Endothelial cell of umbilical vein (primary cell): ENCODE results near the gene PPP1R9A. TPM values are rescaled to one million over a fixed set of nuclear protein-coding genes. Genes with fewer than 3 reads are reported as not detected.

Experiments used
- BruUV-seq: library from RNA; stranded (reverse); fragments of 400-500 nt; replicated peaks from 2 replicates; lab custom pipeline; 2021; lab: Mats Ljungman, UMichigan
- CTCF ChIA-PET: fragments of 300-600, 350-600 bp; sonication (Branson Sonifier 250); formaldehyde crosslinking; loops from one replicate; lab custom pipeline; 2021; ENCODE audit warnings: antibody characterized with exemption, inconsistent platforms; lab: Charles Lee
- POLR2A ChIA-PET: fragments of 300-600, 350-600 bp; sonication (Branson Sonifier 250); formaldehyde crosslinking; loops from one replicate; lab custom pipeline; 2021; ENCODE audit warnings: antibody characterized with exemption, inconsistent platforms; lab: Charles Lee
- DNase-seq: peaks from one replicate; pipeline ENCODE4 v3.0.0-alpha.2; 2011; ENCODE audit warnings: low read depth, low spot score
- FAIRE-seq: peaks from 2 replicates; lab custom pipeline; 2011; peaks lifted over from hg19 to GRCh38; lab: Jason Lieb, UNC
- H2AFZ ChIP-seq: 2 replicates; pipeline ENCODE4 v1.6.0; 2012; ENCODE audit warnings: low read depth, low read length, control low read depth, inconsistent platforms
- H3K27ac ChIP-seq: 2 replicates; pipeline ENCODE4 v1.5.1; 2011; ENCODE audit warnings: low read depth, mild to moderate bottlenecking, control low read depth, low read length, moderate library complexity; ENCODE audit not compliant: insufficient read depth
- H3K27me3 ChIP-seq, 2 experiments: 2 replicates each; pipeline versions ENCODE4 v1.6.0 to v1.6.1; 2011; ENCODE audit warnings: low read length in 2 of 2, mixed read lengths in 1 of 2; ENCODE audit not compliant: control insufficient read depth in 2 of 2, insufficient read depth in 2 of 2
- H3K36me3 ChIP-seq, 2 experiments: 2 replicates in 1 of 2; 3 replicates in 1 of 2; pipeline ENCODE4 v1.5.1; 2011; ENCODE audit warnings: low read length in 2 of 2, mild to moderate bottlenecking in 1 of 2, moderate library complexity in 1 of 2; ENCODE audit not compliant: control insufficient read depth in 2 of 2, insufficient read depth in 2 of 2; ENCODE audit errors: extremely low read depth in 1 of 2
- H3K4me1 ChIP-seq: 3 replicates; pipeline ENCODE4 v1.5.1; 2011; ENCODE audit warnings: mild to moderate bottlenecking, low read length; ENCODE audit not compliant: control insufficient read depth, insufficient read depth; ENCODE audit errors: extremely low read depth
- H3K4me2 ChIP-seq: 2 replicates; pipeline ENCODE4 v1.6.1; 2011; ENCODE audit warnings: low read length, control low read depth, mixed read lengths; ENCODE audit not compliant: insufficient read depth
- H3K4me3 ChIP-seq, 3 experiments: fragments of 200-600 bp in 1 of 3; sonication (generic), shearing (Covaris generic) in 1 of 3; replicated peaks in 1 of 3; 2 replicates each; pipeline ENCODE4 v1.5.1; 2011 to 2016; ENCODE audit warnings: control low read depth in 3 of 3, low read length in 3 of 3, mild to moderate bottlenecking in 2 of 3, inconsistent platforms in 1 of 3, low read depth in 1 of 3, moderate library complexity in 1 of 3; ENCODE audit not compliant: insufficient read depth in 1 of 3
- H3K79me2 ChIP-seq: 2 replicates; pipeline ENCODE4 v1.6.0; 2012; ENCODE audit warnings: low read length, inconsistent platforms; ENCODE audit not compliant: control insufficient read depth, insufficient read depth
- H3K9ac ChIP-seq: replicated peaks from 2 replicates; pipeline ENCODE3; 2011; ENCODE audit warnings: low read length, control low read depth; ENCODE audit not compliant: insufficient read depth; ENCODE audit errors: extremely low read depth
- H3K9me1 ChIP-seq: replicated peaks from 3 replicates; pipeline ENCODE4 v1.6.0; 2011; ENCODE audit warnings: mild to moderate bottlenecking, low read length; ENCODE audit not compliant: control insufficient read depth, insufficient read depth; ENCODE audit errors: extremely low read depth
- H3K9me3 ChIP-seq: replicated peaks from 2 replicates; pipeline ENCODE4 v1.5.1; 2012; ENCODE audit warnings: low read length, inconsistent platforms; ENCODE audit not compliant: control insufficient read depth, insufficient read depth
- H4K20me1 ChIP-seq: replicated peaks from 2 replicates; pipeline ENCODE3; 2011; ENCODE audit warnings: mild to moderate bottlenecking, low read length; ENCODE audit not compliant: control insufficient read depth, insufficient read depth; ENCODE audit errors: extremely low read depth
- EZH2 ChIP-seq: IDR thresholded peaks from 2 replicates; pipeline ENCODE4 v1.6.1; 2012; ENCODE audit warnings: borderline replicate concordance, low read depth, mild to moderate bottlenecking, moderate library complexity, low read length, inconsistent platforms; ENCODE audit not compliant: severe bottlenecking
- FOS ChIP-seq: IDR thresholded peaks from 2 replicates; pipeline ENCODE4 v1.6.1; 2011; ENCODE audit warnings: mild to moderate bottlenecking, low read length, moderate library complexity, borderline replicate concordance; ENCODE audit not compliant: insufficient read depth
- GATA2 ChIP-seq: IDR thresholded peaks from 2 replicates; pipeline ENCODE4 v1.7.0; 2011; ENCODE audit warnings: low read depth, mild to moderate bottlenecking, moderate library complexity, mixed read lengths, low read length; ENCODE audit not compliant: insufficient read length, insufficient read depth
- JUN ChIP-seq: IDR thresholded peaks from 2 replicates; pipeline ENCODE4 v1.6.1; 2011; ENCODE audit warnings: borderline replicate concordance, low read depth; ENCODE audit not compliant: insufficient read length, insufficient read depth
- MYC ChIP-seq: IDR thresholded peaks from one replicate; pipeline ENCODE4 v1.6.1; 2011; ENCODE audit warnings: mild to moderate bottlenecking, low read depth, low read length
- POLR2A ChIP-seq: IDR thresholded peaks from 2 replicates; pipeline ENCODE4 v1.6.1; 2012; ENCODE audit warnings: low read depth, mild to moderate bottlenecking, control low read depth, low read length
- POLR2AphosphoS5 ChIP-seq: IDR thresholded peaks from 2 replicates; pipeline ENCODE4 v1.6.1; 2012; ENCODE audit warnings: low read depth, mild to moderate bottlenecking, control low read depth, low read length, moderate library complexity; ENCODE audit not compliant: insufficient read depth
- dilution Hi-C: fragments of 300-500 bp; cut with MboI; formaldehyde crosslinking; loops from one replicate; pipeline ENCODE4 v1.15.0; 2019; ENCODE audit warnings: low sequenced_read_pairs; ENCODE audit not compliant: extremely low pct_ligation_motif_present
- intact Hi-C: fragments of 100-400 bp; cut with micrococcal nuclease; formaldehyde crosslinking; loops from one replicate; pipeline ENCODE4 v1.10.0; 2022
- polyA plus RNA-seq, 4 experiments: library from polyadenylated mRNA; depleted of rRNA in 3 of 4; stranded (reverse) in 3 of 4; unstranded in 1 of 4; fragments of >200 nt; gene quantifications; 2 replicates each; pipeline versions ENCODE4 v1.2.1 to v1.2.3, GENCODE V29; 2011 to 2012; ENCODE audit warnings: missing spikeins in 1 of 4
- total RNA-seq: library from RNA; stranded (reverse); gene quantifications from 2 replicates; pipeline ENCODE4 v1.2.3, GENCODE V29; 2021
- TF ChIP-seq, protein P1 (sequence below): IDR thresholded peaks from 2 replicates; pipeline ENCODE4 v1.6.1; 2011; ENCODE audit not compliant: insufficient read depth, insufficient read length
- TF ChIP-seq, protein P2 (sequence below), 2 donors: IDR thresholded peaks; 1 replicate in 1 of 2; 2 replicates in 1 of 2; pipeline ENCODE4 v1.5.1; 2011; ENCODE audit warnings: low read length in 2 of 2, mild to moderate bottlenecking in 2 of 2, moderate library complexity in 2 of 2, control low read depth in 1 of 2, inconsistent platforms in 1 of 2, low read depth in 1 of 2; ENCODE audit not compliant: insufficient read depth in 1 of 2; ENCODE audit errors: extremely low read depth in 1 of 2

The PPP1R9A gene
- total and polyA plus RNA-seq, 2 donors (not counting 3 experiments of a cell fraction or from before 2014, with no cell fraction given), result 0.50 to 3.0 TPM

DNA sequence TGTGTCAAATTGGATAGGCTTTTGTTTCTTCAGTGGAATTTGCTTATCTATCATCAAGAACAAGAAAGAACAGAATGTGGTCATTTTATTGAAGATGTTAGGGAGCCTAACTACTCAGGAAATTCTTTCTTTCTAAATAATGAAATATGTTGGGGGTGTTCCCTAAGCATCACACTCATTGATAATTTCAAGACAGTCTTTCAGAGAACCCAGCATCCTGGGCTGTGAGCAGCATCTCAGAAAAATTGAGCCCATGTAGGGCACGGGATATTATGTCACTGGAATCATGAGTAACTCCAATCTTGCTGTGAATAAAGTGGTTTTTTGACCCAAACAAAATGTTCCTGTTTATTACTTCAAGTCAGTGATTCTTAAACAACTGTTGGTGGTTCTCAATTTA, 389.6 kb downstream of the PPP1R9A start:
- POLR2A ChIA-PET, result no interaction called here
- intact Hi-C loops (no loop called here), dilution Hi-C loops (no loop called here)
- no peak overlapping the region for H2AFZ ChIP-seq
- H3K4me2 ChIP-seq, result no peak overlapping the region
- no peak for FAIRE-seq
- no peaks in the 10 kb centered on the region for H3K4me1 ChIP-seq
- no peak overlapping the region for H3K4me3 ChIP-seq
- DNase-seq, result no peak
- no peak overlapping the region for H3K9ac ChIP-seq
- no peak for TF ChIP-seq EZH2
- TF ChIP-seq MYC, result no peak
- TF ChIP-seq POLR2AphosphoS5, result no peak
- TF ChIP-seq, protein P1, sequence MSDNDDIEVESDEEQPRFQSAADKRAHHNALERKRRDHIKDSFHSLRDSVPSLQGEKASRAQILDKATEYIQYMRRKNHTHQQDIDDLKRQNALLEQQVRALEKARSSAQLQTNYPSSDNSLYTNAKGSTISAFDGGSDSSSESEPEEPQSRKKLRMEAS, result no peak
- TF ChIP-seq, protein P2, sequence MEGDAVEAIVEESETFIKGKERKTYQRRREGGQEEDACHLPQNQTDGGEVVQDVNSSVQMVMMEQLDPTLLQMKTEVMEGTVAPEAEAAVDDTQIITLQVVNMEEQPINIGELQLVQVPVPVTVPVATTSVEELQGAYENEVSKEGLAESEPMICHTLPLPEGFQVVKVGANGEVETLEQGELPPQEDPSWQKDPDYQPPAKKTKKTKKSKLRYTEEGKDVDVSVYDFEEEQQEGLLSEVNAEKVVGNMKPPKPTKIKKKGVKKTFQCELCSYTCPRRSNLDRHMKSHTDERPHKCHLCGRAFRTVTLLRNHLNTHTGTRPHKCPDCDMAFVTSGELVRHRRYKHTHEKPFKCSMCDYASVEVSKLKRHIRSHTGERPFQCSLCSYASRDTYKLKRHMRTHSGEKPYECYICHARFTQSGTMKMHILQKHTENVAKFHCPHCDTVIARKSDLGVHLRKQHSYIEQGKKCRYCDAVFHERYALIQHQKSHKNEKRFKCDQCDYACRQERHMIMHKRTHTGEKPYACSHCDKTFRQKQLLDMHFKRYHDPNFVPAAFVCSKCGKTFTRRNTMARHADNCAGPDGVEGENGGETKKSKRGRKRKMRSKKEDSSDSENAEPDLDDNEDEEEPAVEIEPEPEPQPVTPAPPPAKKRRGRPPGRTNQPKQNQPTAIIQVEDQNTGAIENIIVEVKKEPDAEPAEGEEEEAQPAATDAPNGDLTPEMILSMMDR (IDR thresholded peaks at IDR 0.05; ENCODE audit: extremely low read depth in 1 of 2, insufficient read depth in 1 of 2, low read depth in 1 of 2, low read length in 2 of 2), result no peak
- TF ChIP-seq POLR2A, result no peak
- H3K27me3 ChIP-seq, result no peaks in the 10 kb centered on the region
- H3K36me3 ChIP-seq, result no peaks in the 10 kb centered on the region
- no TSS peak for BruUV-seq
- H3K79me2 ChIP-seq, result no peaks in the 10 kb centered on the region
- CTCF ChIA-PET, result interaction anchor here (0.8 kb wide), 1 partner anchor 848 kb away, joined by 3 read pairs; no protein-coding TSS in a partner anchor
- H4K20me1 ChIP-seq, result no peaks in the 10 kb centered on the region
- no peak overlapping the region for H3K27ac ChIP-seq
- H3K9me3 ChIP-seq, result no peaks in the 10 kb centered on the region
- H3K9me1 ChIP-seq, result no peaks in the 10 kb centered on the region

- Histone ChIP-seq H3K36me3 (no peaks in the 10 kb centered on the region), H3K4me1 (no peaks in the 10 kb centered on the region), H4K20me1 (no peaks in the 10 kb centered on the region), H3K9me1 (no peaks in the 10 kb centered on the region), H3K27me3 (no peaks in the 10 kb centered on the region), H2AFZ (no peak overlapping the region), H3K79me2 (no peaks in the 10 kb centered on the region), H3K9ac (no peak overlapping the region), H3K27ac (no peak overlapping the region), H3K9me3 (no peaks in the 10 kb centered on the region), H3K4me2 (no peak overlapping the region), H3K4me3 (no peak overlapping the region)
- DNase-seq, result no peak
- ChIA-PET POLR2A (no interaction called here), CTCF (no interaction called here)
- TF ChIP-seq POLR2AphosphoS5 (no peak), FOS (no peak), GATA2 (no peak), EZH2 (no peak), MYC (no peak), POLR2A (no peak), JUN (no peak)
- TF ChIP-seq, protein P2 (IDR thresholded peaks at IDR 0.05; ENCODE audit: extremely low read depth in 1 of 2, insufficient read depth in 1 of 2, low read depth in 1 of 2, low read length in 2 of 2), result no peak
- TF ChIP-seq, protein P1, result no peak
- BruUV-seq, result no TSS peak
- no peak for FAIRE-seq
- dilution Hi-C loops, result no loop called here
- intact Hi-C loops, result no loop called here
Measured at GRCh38 chr7:95298091-95298490, 390.7 kb downstream of the PPP1R9A start.
